ENCODE results near the gene NUP98.
"Not testable (repeated sequence)": the region's sequence is repeated elsewhere in the genome, so short reads cannot be mapped to it uniquely, and the experiment has no call there.

Gene NUP98

GRCh38 chr11:3643102-3643546 is 154.2 kb downstream of the NUP98 start:
- DNase-seq (ENCODE audit: low read depth in 4 of 4, low spot score in 1 of 4), result not testable (repeated sequence)

- DNase-seq (ENCODE audit: low read depth in 4 of 4, low spot score in 1 of 4), result peak; percentile 30 to 47 (median 40)
Observed at GRCh38 chr11:3642071-3642951, 155.0 kb downstream of the NUP98 start.

GRCh38 chr11:3641701-3642070 is 155.7 kb downstream of the NUP98 start, which contains the start of gene ART5:
Gene ART5 (minus strand): TSS chr11:3641992. CDS start chr11:3641862, 130 bp downstream.
- no peak for DNase-seq (ENCODE audit: low read depth in 4 of 4, low spot score in 1 of 4)

- no peak for DNase-seq (ENCODE audit: low read depth in 4 of 4, low spot score in 1 of 4)
Observed at GRCh38 chr11:3641191-3641590, 156.2 kb downstream of the NUP98 start.

GRCh38 chr11:3639841-3640240 is 157.5 kb downstream of the NUP98 start:
- DNase-seq (ENCODE audit: low read depth in 4 of 4, low spot score in 1 of 4), result no peak

- no peak for DNase-seq (ENCODE audit: low read depth in 4 of 4, low spot score in 1 of 4)
Observed at GRCh38 chr11:3638513-3638912, 158.8 kb downstream of the NUP98 start.

- DNase-seq (ENCODE audit: low read depth in 4 of 4, low spot score in 1 of 4), result no peak
Observed at GRCh38 chr11:3637201-3637600, 160.2 kb downstream of the NUP98 start.

GRCh38 chr11:3635641-3636375 is 161.5 kb downstream of the NUP98 start:
- DNase-seq (ENCODE audit: low read depth in 4 of 4, low spot score in 1 of 4), result no peak

GRCh38 chr11:3632070-3632660 is 165.2 kb downstream of the NUP98 start:
- no peak for DNase-seq (ENCODE audit: low read depth in 4 of 4, low spot score in 1 of 4)

GRCh38 chr11:3631331-3631730 is 166.0 kb downstream of the NUP98 start:
- no peak for DNase-seq (ENCODE audit: low read depth in 4 of 4, low spot score in 1 of 4)

GRCh38 chr11:3627291-3627690 is 170.1 kb downstream of the NUP98 start:
- no peak for DNase-seq (ENCODE audit: low read depth in 4 of 4, low spot score in 1 of 4)

GRCh38 chr11:3626250-3626960 is 170.9 kb downstream of the NUP98 start:
- DNase-seq (ENCODE audit: low read depth in 4 of 4, low spot score in 1 of 4), result no peak

All from stimulated activated CD4-positive, alpha-beta T cell treated with anti-CD3 and anti-CD28 coated beads, Interleukin-1b, Interleukin-23, amount 100 ng/mL, for 24 hours (primary cell).